DND-41 (cell line): Measurements from ENCODE around the gene TRAPPC2L.

ENCODE experiments used
- EZH2 ChIP-seq: IDR thresholded peaks from 3 replicates; pipeline ENCODE4 v1.6.1; 2012; ENCODE audit warnings: borderline replicate concordance, low read depth, mild to moderate bottlenecking, moderate library complexity, low read length, inconsistent platforms; ENCODE audit not compliant: severe bottlenecking
- TF ChIP-seq, protein P1 (sequence below): IDR thresholded peaks from 2 replicates; pipeline ENCODE4 v1.5.1; 2012; ENCODE audit warnings: borderline replicate concordance, low read length, moderate library complexity, mild to moderate bottlenecking; ENCODE audit not compliant: poor library complexity, severe bottlenecking; ENCODE audit errors: extremely low read depth

GRCh38 chr16:88842308-88842756 is 14.6 kb upstream of the TRAPPC2L start:
- TF ChIP-seq, protein P1, sequence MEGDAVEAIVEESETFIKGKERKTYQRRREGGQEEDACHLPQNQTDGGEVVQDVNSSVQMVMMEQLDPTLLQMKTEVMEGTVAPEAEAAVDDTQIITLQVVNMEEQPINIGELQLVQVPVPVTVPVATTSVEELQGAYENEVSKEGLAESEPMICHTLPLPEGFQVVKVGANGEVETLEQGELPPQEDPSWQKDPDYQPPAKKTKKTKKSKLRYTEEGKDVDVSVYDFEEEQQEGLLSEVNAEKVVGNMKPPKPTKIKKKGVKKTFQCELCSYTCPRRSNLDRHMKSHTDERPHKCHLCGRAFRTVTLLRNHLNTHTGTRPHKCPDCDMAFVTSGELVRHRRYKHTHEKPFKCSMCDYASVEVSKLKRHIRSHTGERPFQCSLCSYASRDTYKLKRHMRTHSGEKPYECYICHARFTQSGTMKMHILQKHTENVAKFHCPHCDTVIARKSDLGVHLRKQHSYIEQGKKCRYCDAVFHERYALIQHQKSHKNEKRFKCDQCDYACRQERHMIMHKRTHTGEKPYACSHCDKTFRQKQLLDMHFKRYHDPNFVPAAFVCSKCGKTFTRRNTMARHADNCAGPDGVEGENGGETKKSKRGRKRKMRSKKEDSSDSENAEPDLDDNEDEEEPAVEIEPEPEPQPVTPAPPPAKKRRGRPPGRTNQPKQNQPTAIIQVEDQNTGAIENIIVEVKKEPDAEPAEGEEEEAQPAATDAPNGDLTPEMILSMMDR: no peak
- TF ChIP-seq EZH2: no peak
